Natural killer cell (primary cell): Measurements from ENCODE around the gene PYROXD2. TPM values are rescaled to one million over a fixed set of nuclear protein-coding genes. Genes with fewer than 3 reads are reported as not detected.

Experiments used
- ATAC-seq, 3 donors: fragments of 150-1000 bp in 2 of 3; fragments of 200-7000 bp in 1 of 3; cut with Tn5 transposase; 1 replicate in 1 of 3; 2 replicates in 2 of 3; pipeline ENCODE4 v1.10.0; 2021; ENCODE audit warnings: mild to moderate bottlenecking in 2 of 3, moderate library complexity in 2 of 3
- DNase-seq, 2 donors: peaks; one replicate each; pipeline versions ENCODE4 v3.0.0 to v3.0.0-alpha.2; 2013 to 2021; ENCODE audit warnings: mixed read lengths in 1 of 2
- H3K27ac ChIP-seq: one replicate; pipeline ENCODE4 v1.5.1; 2013; ENCODE audit warnings: mild to moderate bottlenecking, low read length
- H3K27me3 ChIP-seq: one replicate; pipeline ENCODE4 v1.6.1; 2013; ENCODE audit warnings: low read length; ENCODE audit not compliant: control insufficient read depth, insufficient read depth
- H3K36me3 ChIP-seq: one replicate; pipeline ENCODE4 v1.6.1; 2013; ENCODE audit warnings: low read length; ENCODE audit not compliant: control insufficient read depth, insufficient read depth
- H3K4me1 ChIP-seq: one replicate; pipeline ENCODE4 v1.6.1; 2013; ENCODE audit warnings: low read length; ENCODE audit not compliant: control insufficient read depth, insufficient read depth
- H3K4me3 ChIP-seq: one replicate; pipeline ENCODE4 v1.5.1; 2013; ENCODE audit warnings: low read length
- H3K9me3 ChIP-seq: one replicate; pipeline ENCODE4 v1.6.1; 2013; ENCODE audit warnings: low read length; ENCODE audit not compliant: control insufficient read depth, insufficient read depth
- H3K27ac Mint-ChIP-seq, 2 donors: one replicate each; pipeline ENCODE4 v1.8.0; 2022; ENCODE audit warnings: mild to moderate bottlenecking in 2 of 2, mixed read lengths in 2 of 2, moderate library complexity in 1 of 2
- H3K27me3 Mint-ChIP-seq, 2 donors: one replicate each; pipeline ENCODE4 v1.8.0; 2022; ENCODE audit warnings: low read depth in 2 of 2, mixed read lengths in 2 of 2
- H3K36me3 Mint-ChIP-seq: one replicate; pipeline ENCODE4 v1.8.0; 2022; ENCODE audit warnings: mixed read lengths
- H3K4me1 Mint-ChIP-seq, 2 donors: one replicate each; pipeline ENCODE4 v1.8.0; 2022; ENCODE audit warnings: mixed read lengths in 2 of 2
- H3K4me3 Mint-ChIP-seq: one replicate; pipeline ENCODE4 v1.8.0; 2022; ENCODE audit warnings: mild to moderate bottlenecking, moderate library complexity, mixed read lengths
- H3K9me3 Mint-ChIP-seq, 2 donors: one replicate each; pipeline ENCODE4 v1.8.0; 2022; ENCODE audit warnings: mixed read lengths in 2 of 2
- CTCF ChIP-seq: fragments of 200-600 bp; IDR thresholded peaks from one replicate; pipeline ENCODE4 v1.8.0; 2022; ENCODE audit warnings: antibody characterized with exemption
- WGBS: methylation state at CpG from one replicate; pipeline ENCODE4 v1.1.7; 2013; ENCODE audit warnings: missing lambda C conversion rate; ENCODE audit not compliant: insufficient coverage; 5-methylcytosine and 5-hydroxymethylcytosine counted together
- intact Hi-C: fragments of 100-400 bp; cut with micrococcal nuclease; formaldehyde crosslinking; loops from one replicate; pipeline ENCODE4 v1.14.2; 2022
- total RNA-seq, 4 donors: library from RNA; stranded (reverse); fragments of 120-200 nt in 1 of 4; gene quantifications; one replicate each; pipeline versions ENCODE4 v1.2.3 to v1.2.4, GENCODE V29; 2013 to 2022

PYROXD2 gene
- total RNA-seq, 3 donors from 2014 or later (not counting 1 experiment from before 2014, with no cell fraction given): 20.8 to 28.2 (median 28.0) TPM

- TF ChIP-seq CTCF: no peak
- Histone ChIP-seq H3K36me3 (peaks cover 71% of the 10 kb centered on the region), H3K27ac (no peak overlapping the region), H3K4me3 (no peak overlapping the region), H3K4me1 (no peaks in the 10 kb centered on the region), H3K9me3 (no peaks in the 10 kb centered on the region), H3K27me3 (no peaks in the 10 kb centered on the region)
- Mint-ChIP-seq H3K4me1 (no peaks in the 10 kb centered on the region), H3K9me3 (no peaks in the 10 kb centered on the region), H3K27me3 (no peaks in the 10 kb centered on the region), H3K27ac (no peak overlapping the region), H3K4me3 (no peak overlapping the region), H3K36me3 (peaks cover 23% of the 10 kb centered on the region)
- WGBS: 95% methylated on average over 7 of the region's 7 CpGs
- intact Hi-C loops: no loop called here
- ATAC-seq (no peak), DNase-seq (no peak)
These were observed 12.1 kb upstream of the PYROXD2 start for GRCh38 chr10:98427011-98427515.

- H3K27ac Mint-ChIP-seq: peak overlapping the region in 1 of 2 donors; percentile 47
- peaks cover 10% of the 10 kb centered on the region for H3K36me3 Mint-ChIP-seq
- ATAC-seq: peak; percentile 56 to 80 (median 69)
- H3K36me3 ChIP-seq: peaks cover 67% of the 10 kb centered on the region
- no peak overlapping the region for H3K27ac ChIP-seq
- H3K4me1 ChIP-seq: no peaks in the 10 kb centered on the region
- no peaks in the 10 kb centered on the region for H3K27me3 ChIP-seq
- WGBS: 92% methylated on average over 21 of the region's 21 CpGs
- no peaks in the 10 kb centered on the region for H3K9me3 ChIP-seq
- no peak overlapping the region for H3K4me3 Mint-ChIP-seq
- H3K4me1 Mint-ChIP-seq: no peaks in the 10 kb centered on the region
- H3K4me3 ChIP-seq: no peak overlapping the region
- intact Hi-C loops: no loop called here
- DNase-seq: peak in 1 of 2 donors; percentile 69
- peak; percentile 68 for TF ChIP-seq CTCF
- no peaks in the 10 kb centered on the region for H3K27me3 Mint-ChIP-seq
- no peaks in the 10 kb centered on the region for H3K9me3 Mint-ChIP-seq
These were observed 10.8 kb upstream of the PYROXD2 start for GRCh38 chr10:98425511-98426352.

- Histone ChIP-seq H3K9me3 (no peaks in the 10 kb centered on the region), H3K27me3 (no peaks in the 10 kb centered on the region), H3K27ac (no peak overlapping the region), H3K36me3 (peaks cover 63% of the 10 kb centered on the region), H3K4me1 (no peaks in the 10 kb centered on the region), H3K4me3 (no peak overlapping the region)
- Mint-ChIP-seq H3K36me3 (peaks cover 11% of the 10 kb centered on the region), H3K27me3 (no peaks in the 10 kb centered on the region), H3K27ac (no peak overlapping the region), H3K4me1 (no peaks in the 10 kb centered on the region), H3K4me3 (no peak overlapping the region), H3K9me3 (no peaks in the 10 kb centered on the region)
- 96% methylated on average over 23 of the region's 23 CpGs for WGBS
- no peak for DNase-seq
- TF ChIP-seq CTCF: no peak
- intact Hi-C loops: no loop called here
- no peak for ATAC-seq
These were observed 9.6 kb upstream of the PYROXD2 start for GRCh38 chr10:98424295-98425254.
